Spleen (tissue), 7 donors: ENCODE data around the gene SVOP.
"Not testable (repeated sequence)": the region's sequence is repeated elsewhere in the genome, so short reads cannot be mapped to it uniquely, and the experiment has no call there.

Source experiments
- POLR2AphosphoS5 ChIP-seq, 3 donors: sonication (generic); formaldehyde crosslinking; IDR thresholded peaks; one replicate each; pipeline ENCODE4 v1.5.1; 2017; ENCODE audit warnings: antibody characterized with exemption in 3 of 3
- TF ChIP-seq, protein P1 (sequence below), 11 experiments: fragments of 200-600 bp in 7 of 11; fragments of 450-650 bp in 4 of 11; sonication (generic) in 4 of 11; IDR thresholded peaks in 8 of 11; conservative IDR thresholded peaks in 3 of 11; 1 replicate in 7 of 11; 2 replicates in 4 of 11; pipeline versions ENCODE4 v1.4.0 to v1.8.0; 2016 to 2021; ENCODE audit warnings: antibody characterized with exemption in 11 of 11, inconsistent platforms in 4 of 11, mild to moderate bottlenecking in 1 of 11
- donor health status: DM: no; HTN: no; CAD: no; lungs with moderate emphysema.
- donor health status: DM: no; HTN: no; CAD: no.
- donor health status: DM: no; HTN: no; CAD: no.

DNA sequence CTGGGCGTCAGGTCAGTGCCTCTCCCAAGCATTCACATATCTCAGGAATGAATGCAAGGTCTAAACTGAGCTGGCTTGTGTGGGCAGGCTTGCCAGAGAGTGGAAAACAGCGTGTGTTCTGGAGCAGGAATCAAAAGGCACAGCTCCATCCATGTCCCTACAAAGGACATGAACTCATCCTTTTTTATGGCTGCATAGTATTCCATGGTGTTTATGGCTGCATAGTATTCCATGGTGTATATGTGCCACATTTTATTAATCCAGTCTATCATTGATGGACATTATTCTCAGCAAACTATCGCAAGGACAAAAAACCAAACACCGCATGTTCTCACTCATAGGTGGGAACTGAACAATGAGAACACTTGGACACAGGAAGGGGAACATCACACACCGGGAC lies 30.8 kb downstream of the SVOP start:
- TF ChIP-seq, protein P1, sequence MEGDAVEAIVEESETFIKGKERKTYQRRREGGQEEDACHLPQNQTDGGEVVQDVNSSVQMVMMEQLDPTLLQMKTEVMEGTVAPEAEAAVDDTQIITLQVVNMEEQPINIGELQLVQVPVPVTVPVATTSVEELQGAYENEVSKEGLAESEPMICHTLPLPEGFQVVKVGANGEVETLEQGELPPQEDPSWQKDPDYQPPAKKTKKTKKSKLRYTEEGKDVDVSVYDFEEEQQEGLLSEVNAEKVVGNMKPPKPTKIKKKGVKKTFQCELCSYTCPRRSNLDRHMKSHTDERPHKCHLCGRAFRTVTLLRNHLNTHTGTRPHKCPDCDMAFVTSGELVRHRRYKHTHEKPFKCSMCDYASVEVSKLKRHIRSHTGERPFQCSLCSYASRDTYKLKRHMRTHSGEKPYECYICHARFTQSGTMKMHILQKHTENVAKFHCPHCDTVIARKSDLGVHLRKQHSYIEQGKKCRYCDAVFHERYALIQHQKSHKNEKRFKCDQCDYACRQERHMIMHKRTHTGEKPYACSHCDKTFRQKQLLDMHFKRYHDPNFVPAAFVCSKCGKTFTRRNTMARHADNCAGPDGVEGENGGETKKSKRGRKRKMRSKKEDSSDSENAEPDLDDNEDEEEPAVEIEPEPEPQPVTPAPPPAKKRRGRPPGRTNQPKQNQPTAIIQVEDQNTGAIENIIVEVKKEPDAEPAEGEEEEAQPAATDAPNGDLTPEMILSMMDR (IDR thresholded peaks at IDR 0.05 in 8 of 11, conservative IDR thresholded peaks at IDR 0.05 in 3 of 11) = not testable (repeated sequence)
- not testable (repeated sequence) for TF ChIP-seq POLR2AphosphoS5 (IDR thresholded peaks at IDR 0.05)
